Central memory CD8-positive, alpha-beta T cell (primary cell): Measurements from ENCODE around the gene ABCA2.

Experiments used
- ATAC-seq: fragments of 150-1000 bp; cut with Tn5 transposase; replicated peaks from 2 replicates; pipeline ENCODE4 v1.10.0; 2022; ENCODE audit warnings: mild to moderate bottlenecking, moderate FRiP score, moderate number of reproducible peaks; ENCODE audit not compliant: poor library complexity, severe bottlenecking; ENCODE audit errors: extremely low read depth
- DNase-seq, 2 donors: peaks; one replicate each; pipeline ENCODE4 v3.0.0; 2021; ENCODE audit warnings: low spot score in 2 of 2
- H3K27ac Mint-ChIP-seq: one replicate; pipeline ENCODE4 v1.8.0; 2022; ENCODE audit warnings: low read depth, mild to moderate bottlenecking, moderate library complexity, mixed read lengths
- H3K27me3 Mint-ChIP-seq: one replicate; pipeline ENCODE4 v1.8.0; 2022; ENCODE audit warnings: mixed read lengths
- H3K36me3 Mint-ChIP-seq: one replicate; pipeline ENCODE4 v1.8.0; 2022; ENCODE audit warnings: mild to moderate bottlenecking, moderate library complexity, mixed read lengths; ENCODE audit not compliant: insufficient read depth
- H3K4me1 Mint-ChIP-seq: one replicate; pipeline ENCODE4 v1.8.0; 2022; ENCODE audit warnings: mixed read lengths
- H3K4me3 Mint-ChIP-seq: one replicate; pipeline ENCODE4 v1.8.0; 2022; ENCODE audit warnings: mild to moderate bottlenecking, moderate library complexity, mixed read lengths
- H3K9me3 Mint-ChIP-seq: one replicate; pipeline ENCODE4 v1.8.0; 2022; ENCODE audit warnings: mixed read lengths

The ABCA2 gene

GRCh38 chr9:137056739-137057415 is 28.8 kb upstream of the ABCA2 start:
- Mint-ChIP-seq H3K36me3 (no peaks in the 10 kb centered on the region), H3K27me3 (no peaks in the 10 kb centered on the region), H3K4me3 (no peak overlapping the region), H3K27ac (no peak overlapping the region), H3K9me3 (no peaks in the 10 kb centered on the region), H3K4me1 (no peaks in the 10 kb centered on the region)
- no peak for DNase-seq
- no peak for ATAC-seq

- H3K9me3 Mint-ChIP-seq, result no peaks in the 10 kb centered on the region
- ATAC-seq, result no peak
- no peak overlapping the region for H3K4me3 Mint-ChIP-seq
- H3K27ac Mint-ChIP-seq, result no peak overlapping the region
- H3K27me3 Mint-ChIP-seq, result peaks cover 3% of the 10 kb centered on the region
- no peaks in the 10 kb centered on the region for H3K36me3 Mint-ChIP-seq
- no peak for DNase-seq
- H3K4me1 Mint-ChIP-seq, result no peaks in the 10 kb centered on the region
Observed at GRCh38 chr9:137055385-137056364, 27.6 kb upstream of the ABCA2 start.

GRCh38 chr9:137054932-137055384 is 26.9 kb upstream of the ABCA2 start:
- Mint-ChIP-seq H3K4me3 (no peak overlapping the region), H3K4me1 (peaks cover 2% of the 10 kb centered on the region), H3K27me3 (peaks cover 10% of the 10 kb centered on the region), H3K9me3 (no peaks in the 10 kb centered on the region), H3K36me3 (peaks cover 2% of the 10 kb centered on the region), H3K27ac (no peak overlapping the region)
- no peak for DNase-seq
- ATAC-seq, result no peak

- DNase-seq (no peak), ATAC-seq (peak; percentile 46)
- Mint-ChIP-seq H3K9me3 (no peaks in the 10 kb centered on the region), H3K27ac (no peak within 1 kb of the TSS), H3K4me1 (peaks cover 5% of the 10 kb centered on the region), H3K4me3 (no peak within 1 kb of the TSS), H3K27me3 (peaks cover 18% of the 10 kb centered on the region), H3K36me3 (peaks cover 7% of the 10 kb centered on the region)
Observed at GRCh38 chr9:137053944-137054931, 26.2 kb upstream of the ABCA2 start, which contains the start of gene ENTPD2. Gene ENTPD2, minus strand, starts transcription at chr9:137054061. Its CDS starts 64 bp downstream, at chr9:137053997.

- H3K9me3 Mint-ChIP-seq, result no peaks in the 10 kb centered on the region
- ATAC-seq, result peak; percentile 40
- H3K27me3 Mint-ChIP-seq, result peaks cover 18% of the 10 kb centered on the region
- no peak overlapping the region for H3K27ac Mint-ChIP-seq
- no peak overlapping the region for H3K4me3 Mint-ChIP-seq
- H3K36me3 Mint-ChIP-seq, result peaks cover 7% of the 10 kb centered on the region
- DNase-seq, result no peak
- H3K4me1 Mint-ChIP-seq, result peaks cover 5% of the 10 kb centered on the region
Observed at GRCh38 chr9:137052998-137053943, 25.2 kb upstream of the ABCA2 start.

- DNase-seq (no peak), ATAC-seq (no peak)
- Mint-ChIP-seq H3K4me1 (peaks cover 5% of the 10 kb centered on the region), H3K36me3 (peaks cover 10% of the 10 kb centered on the region), H3K27ac (no peak overlapping the region), H3K27me3 (peaks cover 18% of the 10 kb centered on the region), H3K9me3 (no peaks in the 10 kb centered on the region), H3K4me3 (peak overlapping the region; percentile 13)
Observed at GRCh38 chr9:137052293-137052692, 24.3 kb upstream of the ABCA2 start.

- Mint-ChIP-seq H3K9me3 (no peaks in the 10 kb centered on the region), H3K4me1 (peaks cover 8% of the 10 kb centered on the region), H3K27me3 (peaks cover 18% of the 10 kb centered on the region), H3K36me3 (peaks cover 14% of the 10 kb centered on the region), H3K27ac (no peak overlapping the region), H3K4me3 (no peak overlapping the region)
- ATAC-seq (no peak), DNase-seq (no peak)
Observed at GRCh38 chr9:137051145-137051724, 23.2 kb upstream of the ABCA2 start.

- Mint-ChIP-seq H3K36me3 (peaks cover 14% of the 10 kb centered on the region), H3K27ac (no peak overlapping the region), H3K9me3 (no peaks in the 10 kb centered on the region), H3K4me1 (peaks cover 10% of the 10 kb centered on the region), H3K4me3 (no peak overlapping the region), H3K27me3 (peaks cover 18% of the 10 kb centered on the region)
- DNase-seq, result no peak
- ATAC-seq, result no peak
Observed at GRCh38 chr9:137050570-137050969, 22.5 kb upstream of the ABCA2 start.

GRCh38 chr9:137049544-137050449 is 21.8 kb upstream of the ABCA2 start:
- ATAC-seq (no peak), DNase-seq (no peak)
- H3K4me1 Mint-ChIP-seq, result peaks cover 16% of the 10 kb centered on the region
- H3K27ac Mint-ChIP-seq, result no peak overlapping the region
- H3K9me3 Mint-ChIP-seq, result no peaks in the 10 kb centered on the region
- H3K27me3 Mint-ChIP-seq, result peaks cover 18% of the 10 kb centered on the region
- H3K4me3 Mint-ChIP-seq, result no peak overlapping the region
- peaks cover 14% of the 10 kb centered on the region for H3K36me3 Mint-ChIP-seq

- no peak overlapping the region for H3K4me3 Mint-ChIP-seq
- peaks cover 18% of the 10 kb centered on the region for H3K27me3 Mint-ChIP-seq
- no peaks in the 10 kb centered on the region for H3K9me3 Mint-ChIP-seq
- no peak overlapping the region for H3K27ac Mint-ChIP-seq
- DNase-seq (no peak), ATAC-seq (no peak)
- H3K36me3 Mint-ChIP-seq, result peaks cover 14% of the 10 kb centered on the region
- peaks cover 20% of the 10 kb centered on the region for H3K4me1 Mint-ChIP-seq
Observed at GRCh38 chr9:137048655-137049543, 20.9 kb upstream of the ABCA2 start.
